ENCODE measurements around the gene CUL5. TPM values are rescaled to one million over a fixed set of nuclear protein-coding genes. Genes with fewer than 3 reads are reported as not detected.

The CUL5 gene
- total and polyA plus RNA-seq, 2 experiments from 2014 or later: 32.5 to 58.1 TPM

GRCh38 chr11:108034952-108035351, 26.3 kb downstream of the CUL5 start:
- Histone ChIP-seq H3K27ac (peak overlapping the region; percentile 32), H3K4me1 (ENCODE audit: low read depth) (no peaks in the 10 kb centered on the region), H3K36me3 (no peaks in the 10 kb centered on the region), H3K4me3 (no peak overlapping the region), H3K27me3 (no peaks in the 10 kb centered on the region), H3K9me3 (ENCODE audit: low read depth) (no peaks in the 10 kb centered on the region)
- DNase-seq (ENCODE audit: low read depth in 1 of 2, low spot score in 1 of 2): no peak
- no peak for TF ChIP-seq CTCF (IDR thresholded peaks at IDR 0.05; ENCODE audit: low read depth, low read length)

GRCh38 chr11:108035690-108036089, 27.0 kb downstream of the CUL5 start:
- H3K4me1 ChIP-seq (ENCODE audit: low read depth): no peaks in the 10 kb centered on the region
- TF ChIP-seq CTCF (IDR thresholded peaks at IDR 0.05; ENCODE audit: low read depth, low read length): no peak
- no peak overlapping the region for H3K4me3 ChIP-seq
- H3K36me3 ChIP-seq: no peaks in the 10 kb centered on the region
- no peaks in the 10 kb centered on the region for H3K27me3 ChIP-seq
- H3K27ac ChIP-seq: peak overlapping the region; percentile 26
- no peaks in the 10 kb centered on the region for H3K9me3 ChIP-seq (ENCODE audit: low read depth)
- DNase-seq (ENCODE audit: low read depth in 1 of 2, low spot score in 1 of 2): no peak

- Histone ChIP-seq H3K4me3 (no peak overlapping the region), H3K9me3 (ENCODE audit: low read depth) (no peaks in the 10 kb centered on the region), H3K27me3 (no peaks in the 10 kb centered on the region), H3K4me1 (ENCODE audit: low read depth) (no peaks in the 10 kb centered on the region), H3K27ac (peak overlapping the region; percentile 25), H3K36me3 (no peaks in the 10 kb centered on the region)
- no peak for DNase-seq (ENCODE audit: low read depth in 1 of 2, low spot score in 1 of 2)
- no peak for TF ChIP-seq CTCF (IDR thresholded peaks at IDR 0.05; ENCODE audit: low read depth, low read length)
Observed at GRCh38 chr11:108037211-108037610, 28.5 kb downstream of the CUL5 start.

GRCh38 chr11:108037636-108038035, 28.9 kb downstream of the CUL5 start:
- Histone ChIP-seq H3K9me3 (ENCODE audit: low read depth) (no peaks in the 10 kb centered on the region), H3K36me3 (no peaks in the 10 kb centered on the region), H3K27me3 (no peaks in the 10 kb centered on the region), H3K4me3 (no peak overlapping the region), H3K4me1 (ENCODE audit: low read depth) (no peaks in the 10 kb centered on the region), H3K27ac (no peak overlapping the region)
- no peak for TF ChIP-seq CTCF (IDR thresholded peaks at IDR 0.05; ENCODE audit: low read depth, low read length)
- peak in 1 of 2 donors; percentile 8 for DNase-seq (ENCODE audit: low read depth in 1 of 2, low spot score in 1 of 2)

- TF ChIP-seq CTCF (IDR thresholded peaks at IDR 0.05; ENCODE audit: low read depth, low read length): no peak
- peaks cover 37% of the 10 kb centered on the region for H3K36me3 ChIP-seq
- no peak overlapping the region for H3K27ac ChIP-seq
- no peaks in the 10 kb centered on the region for H3K27me3 ChIP-seq
- H3K4me3 ChIP-seq: no peak overlapping the region
- DNase-seq (ENCODE audit: low read depth in 1 of 2, low spot score in 1 of 2): no peak
- H3K9me3 ChIP-seq (ENCODE audit: low read depth): no peaks in the 10 kb centered on the region
- H3K4me1 ChIP-seq (ENCODE audit: low read depth): no peaks in the 10 kb centered on the region
Observed at GRCh38 chr11:108048269-108048668, 39.6 kb downstream of the CUL5 start.

- Histone ChIP-seq H3K9me3 (ENCODE audit: low read depth) (no peaks in the 10 kb centered on the region), H3K4me3 (no peak overlapping the region), H3K27me3 (no peaks in the 10 kb centered on the region), H3K27ac (peak overlapping the region; percentile 43), H3K36me3 (peaks cover 40% of the 10 kb centered on the region), H3K4me1 (ENCODE audit: low read depth) (no peaks in the 10 kb centered on the region)
- DNase-seq (ENCODE audit: low read depth in 1 of 2, low spot score in 1 of 2): no peak
- TF ChIP-seq CTCF (IDR thresholded peaks at IDR 0.05; ENCODE audit: low read depth, low read length): no peak
Observed at GRCh38 chr11:108062336-108062735, 53.6 kb downstream of the CUL5 start.

Data from cardiac muscle cell (in vitro differentiated cells and primary cell).